Activated CD4-positive, CD25-positive, alpha-beta regulatory T cell treated with anti-CD3 and anti-CD28 coated beads, Interleukin-2, amount 50 U/mL, for 16 hours (primary cell): ENCODE results near the gene IL11.

Experiments
- DNase-seq: peaks from one replicate; pipeline ENCODE4 v3.0.0-alpha.2; 2020; ENCODE audit warnings: low read depth, low spot score

The IL11 gene

DNA sequence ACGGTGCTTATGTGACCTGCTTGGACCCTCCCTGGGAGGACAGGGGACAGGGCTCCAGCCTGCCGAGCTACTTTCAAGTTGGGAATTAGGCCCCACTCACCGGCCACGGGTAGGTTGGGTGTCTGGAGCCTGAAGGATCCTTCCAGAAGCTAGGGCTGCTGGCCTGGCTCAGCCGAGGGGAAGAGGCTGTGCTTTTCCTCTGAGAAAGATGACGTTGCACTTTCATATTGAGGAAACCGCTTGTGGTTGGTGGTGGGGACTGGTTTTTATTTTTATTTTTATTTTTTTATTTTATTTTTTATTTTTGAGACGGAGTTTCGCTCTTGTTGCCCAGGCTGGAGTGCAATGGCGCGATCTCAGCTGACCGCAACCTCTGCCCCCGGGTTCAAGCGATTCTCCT lies 45.1 kb downstream of the IL11 start, which contains the start of gene TMEM150B:
Gene TMEM150B (minus strand): TSS at position 170 of the 400 bp plus-strand sequence. CDS start 4,305 bp downstream, outside the sequence.
- no peak for DNase-seq

DNA sequence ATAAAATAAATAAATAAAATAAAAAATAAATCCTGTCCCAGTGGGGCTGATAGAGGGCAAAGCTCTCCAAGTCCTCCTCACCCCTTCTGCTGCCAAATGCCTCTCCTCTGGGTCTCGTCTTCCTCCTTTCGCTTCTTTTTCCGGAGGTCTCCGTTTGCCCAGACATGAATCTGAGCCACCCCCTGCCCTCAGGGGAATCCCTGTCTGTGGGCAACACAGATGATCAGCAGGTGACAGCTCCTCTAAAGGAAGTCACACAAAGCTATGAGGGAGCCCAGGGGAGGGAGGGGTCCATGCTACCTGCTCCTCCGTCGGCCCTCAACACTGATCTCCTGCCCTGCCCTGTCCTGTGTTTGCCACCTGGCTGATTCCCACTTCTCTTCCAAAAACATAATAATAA lies 45.6 kb downstream of the IL11 start:
- DNase-seq, result no peak

DNA sequence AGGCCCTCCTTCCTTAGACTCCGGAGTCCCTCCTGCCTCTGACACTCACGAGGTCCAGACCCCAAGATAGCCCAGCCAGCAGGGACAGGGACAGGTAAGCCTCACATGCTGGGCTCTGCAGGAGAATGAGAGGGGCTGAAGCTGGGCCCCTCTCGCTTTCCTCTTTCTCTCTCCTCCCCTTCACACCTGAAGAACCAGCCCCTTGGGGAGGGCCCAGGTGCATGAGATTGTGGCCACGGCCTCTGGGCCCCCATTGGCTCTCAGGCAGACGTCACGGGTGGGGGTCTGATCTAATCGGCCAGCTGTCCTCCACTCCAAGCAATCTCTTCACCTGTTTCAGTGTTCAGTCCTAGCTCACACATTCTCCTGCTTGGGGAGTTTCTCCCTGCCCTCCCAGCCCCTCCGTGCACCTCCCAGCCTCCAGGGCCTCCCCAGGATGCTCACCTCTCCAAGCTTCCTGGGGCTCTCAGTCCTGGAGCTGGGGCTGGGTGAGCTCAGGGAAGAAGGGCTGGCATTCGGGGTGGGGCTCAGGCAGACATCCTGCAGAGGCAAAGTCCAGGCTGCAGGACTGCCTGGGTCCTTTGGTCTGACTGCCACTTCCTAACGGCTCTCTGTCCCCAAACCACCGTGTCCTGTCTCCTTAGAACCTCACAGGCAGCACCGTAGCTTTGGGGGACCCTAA lies 47.9 kb downstream of the IL11 start:
- no peak for DNase-seq

DNA sequence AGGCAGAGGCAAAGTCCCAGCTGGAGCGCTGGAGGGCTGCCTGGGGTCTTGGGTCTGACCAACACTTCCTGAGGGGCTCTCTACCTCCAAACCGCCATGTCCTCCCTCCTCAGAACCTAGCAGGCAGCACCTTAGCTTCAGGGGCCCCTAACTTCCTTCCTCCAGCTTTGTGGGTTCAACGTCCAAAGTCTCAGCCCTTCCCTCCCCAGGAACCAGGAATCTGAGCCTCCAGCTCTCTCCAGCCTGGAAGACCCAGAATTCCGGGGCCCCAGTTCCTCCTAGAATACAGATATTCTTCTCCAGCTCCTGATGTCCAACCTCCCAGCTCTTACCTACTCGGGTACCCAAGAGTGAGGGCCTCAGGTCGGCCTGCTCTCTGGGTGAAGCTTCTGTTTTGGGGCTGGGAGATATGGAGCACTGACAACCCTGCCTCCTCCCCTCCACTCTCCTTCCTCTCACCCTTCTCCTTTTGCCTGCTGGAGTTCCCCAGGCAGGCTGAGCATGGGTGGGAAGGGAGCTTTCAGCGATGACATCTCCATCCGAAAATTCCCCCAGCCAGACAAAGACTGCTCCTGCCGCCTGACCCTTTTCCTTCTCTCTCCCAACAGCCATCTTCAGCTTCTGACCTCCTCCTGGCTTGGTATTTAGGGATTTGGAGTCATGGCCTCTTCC lies 48.7 kb downstream of the IL11 start:
- no peak for DNase-seq

DNA sequence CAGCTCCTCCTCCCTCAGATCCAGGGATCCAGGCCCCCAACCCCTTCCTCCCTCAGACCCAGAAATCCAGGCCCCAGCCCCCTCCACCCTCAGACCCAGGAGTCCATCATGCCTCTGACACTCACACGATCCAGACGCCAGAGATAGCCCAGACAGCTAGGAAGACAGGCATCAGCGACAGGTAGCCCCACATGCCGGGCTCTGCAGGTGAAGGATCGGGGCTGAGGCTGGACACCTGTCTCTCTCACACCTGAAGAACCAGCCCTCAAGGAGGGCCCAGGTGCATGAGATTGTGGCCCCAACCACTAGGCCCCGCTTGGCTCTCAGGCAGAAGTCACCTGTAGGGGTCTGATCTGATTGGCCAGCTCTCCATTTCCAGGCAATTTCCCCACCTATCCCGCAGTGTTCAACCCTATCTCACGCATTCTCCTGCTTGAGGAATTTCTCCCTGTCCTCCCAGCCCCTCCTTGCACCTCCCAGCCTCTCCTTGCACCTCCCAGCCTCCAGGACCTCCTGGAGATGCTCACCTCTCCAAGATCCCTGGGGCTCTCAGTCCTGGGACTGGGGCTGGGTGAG lies 49.3 kb downstream of the IL11 start:
- DNase-seq, result no peak

DNA sequence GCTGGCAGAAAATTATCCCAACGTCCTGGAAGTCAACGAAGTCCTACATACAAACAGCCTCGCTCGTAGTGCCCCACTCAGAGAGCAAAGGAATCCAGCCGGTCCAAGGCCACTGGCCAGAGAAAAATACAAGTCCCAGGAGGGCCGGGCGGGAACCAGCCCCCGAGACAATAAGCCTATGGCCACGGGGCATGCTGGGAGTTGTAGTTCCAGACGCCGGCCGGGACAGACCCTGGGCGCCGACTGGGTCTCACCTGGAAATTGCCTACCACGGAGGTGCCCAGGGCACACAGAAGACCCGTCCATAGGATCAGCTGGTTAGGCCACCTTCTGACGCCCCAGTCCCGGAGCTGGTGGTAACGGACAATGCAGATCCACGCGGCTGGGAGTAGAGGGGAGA lies 50.5 kb downstream of the IL11 start:
- no peak for DNase-seq

DNA sequence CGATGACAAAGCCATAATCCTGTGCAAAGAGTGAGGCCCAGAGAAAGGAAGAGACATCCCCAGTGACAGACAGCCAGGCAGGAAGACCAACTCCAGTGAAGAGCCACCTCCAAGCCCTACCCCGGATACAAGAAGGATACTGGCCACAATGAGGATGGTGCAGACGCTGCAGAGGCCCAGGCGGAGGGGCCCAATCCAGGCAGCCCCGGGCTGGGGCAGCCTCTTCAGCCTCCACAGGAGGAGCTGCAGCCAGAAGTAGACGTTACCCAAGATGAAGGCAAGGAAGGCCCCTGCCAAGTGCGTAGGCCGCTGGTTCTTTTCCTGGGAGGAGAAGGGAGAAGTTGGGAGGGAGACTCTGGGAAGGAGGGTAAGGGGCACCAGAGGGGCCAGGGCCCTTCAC lies 53.6 kb downstream of the IL11 start:
- DNase-seq, result no peak

DNA sequence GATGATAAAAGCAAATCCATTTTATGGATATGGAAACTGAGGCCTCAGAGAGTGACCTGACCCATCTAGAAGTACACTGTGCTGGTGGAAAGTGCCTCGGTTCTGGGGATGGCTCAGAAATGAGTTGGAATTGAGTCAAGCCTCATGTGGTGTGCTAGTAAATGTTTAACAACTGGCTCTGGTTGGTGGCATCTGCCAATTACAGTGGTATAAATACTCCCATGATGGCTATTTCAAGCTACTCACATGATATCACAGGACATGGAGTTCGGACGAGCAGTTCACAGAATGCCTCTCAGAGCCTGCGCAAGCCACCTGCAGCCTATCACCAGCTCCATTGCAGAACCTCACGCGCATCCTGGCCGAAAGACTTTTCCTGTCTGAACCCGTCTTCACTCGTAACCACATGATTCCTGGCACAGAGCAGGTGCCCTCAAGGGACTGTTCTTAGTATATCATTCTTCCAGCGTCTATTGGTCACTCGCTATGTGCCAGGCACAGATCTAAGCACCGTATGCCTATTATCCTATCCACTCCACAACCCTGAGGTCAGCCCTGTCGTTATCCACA lies 54.2 kb downstream of the IL11 start:
- no peak for DNase-seq

DNA sequence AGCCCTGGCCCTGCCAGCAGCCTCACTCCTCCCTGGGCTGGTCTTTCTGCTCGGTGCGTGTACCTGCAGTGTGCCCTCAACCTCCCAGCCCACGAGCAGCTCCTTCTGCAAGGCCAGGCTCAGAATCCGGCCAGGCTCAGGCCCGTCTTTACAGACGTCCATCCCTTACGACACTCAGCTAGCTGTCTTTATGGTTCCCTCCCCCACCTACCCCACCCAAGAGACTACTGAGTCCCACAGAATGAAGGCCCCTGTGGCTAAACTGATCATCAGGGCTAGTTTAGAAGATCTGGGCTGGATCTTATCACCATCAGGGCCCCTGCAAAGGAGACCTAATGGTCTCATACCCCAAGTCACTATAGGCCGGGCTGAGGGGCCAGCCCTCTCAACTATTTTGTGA lies 55.9 kb downstream of the IL11 start:
- DNase-seq, result no peak
